ENCODE results near the gene OSBP2.

The OSBP2 gene

GRCh38 chr22:30856741-30857502 is 162.2 kb downstream of the OSBP2 start:
- DNase-seq: no peak

- DNase-seq: no peak
These were observed 163.1 kb downstream of the OSBP2 start for GRCh38 chr22:30857791-30858190.

- DNase-seq: no peak
These were observed 164.5 kb downstream of the OSBP2 start for GRCh38 chr22:30858976-30859713.

DNA sequence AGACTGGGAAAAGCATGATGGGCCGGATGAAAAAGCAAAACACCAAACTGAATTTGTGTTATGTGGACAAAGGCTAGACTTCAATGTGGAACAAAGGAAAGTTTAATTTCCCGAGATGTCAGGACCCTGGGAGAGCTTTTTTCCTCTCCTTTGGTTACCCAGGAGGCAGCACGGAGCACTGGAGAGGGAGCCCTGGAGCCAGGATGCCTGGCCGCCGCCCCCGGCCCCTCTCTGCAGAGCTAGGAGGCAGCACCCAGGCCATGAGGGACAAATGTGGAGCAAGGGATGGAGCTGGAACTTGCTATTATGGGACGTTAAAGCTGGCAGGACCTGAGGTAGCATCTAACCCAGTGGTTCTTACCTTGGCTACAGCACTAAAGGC is 165.0 kb downstream of the OSBP2 start:
- DNase-seq: no peak

DNA sequence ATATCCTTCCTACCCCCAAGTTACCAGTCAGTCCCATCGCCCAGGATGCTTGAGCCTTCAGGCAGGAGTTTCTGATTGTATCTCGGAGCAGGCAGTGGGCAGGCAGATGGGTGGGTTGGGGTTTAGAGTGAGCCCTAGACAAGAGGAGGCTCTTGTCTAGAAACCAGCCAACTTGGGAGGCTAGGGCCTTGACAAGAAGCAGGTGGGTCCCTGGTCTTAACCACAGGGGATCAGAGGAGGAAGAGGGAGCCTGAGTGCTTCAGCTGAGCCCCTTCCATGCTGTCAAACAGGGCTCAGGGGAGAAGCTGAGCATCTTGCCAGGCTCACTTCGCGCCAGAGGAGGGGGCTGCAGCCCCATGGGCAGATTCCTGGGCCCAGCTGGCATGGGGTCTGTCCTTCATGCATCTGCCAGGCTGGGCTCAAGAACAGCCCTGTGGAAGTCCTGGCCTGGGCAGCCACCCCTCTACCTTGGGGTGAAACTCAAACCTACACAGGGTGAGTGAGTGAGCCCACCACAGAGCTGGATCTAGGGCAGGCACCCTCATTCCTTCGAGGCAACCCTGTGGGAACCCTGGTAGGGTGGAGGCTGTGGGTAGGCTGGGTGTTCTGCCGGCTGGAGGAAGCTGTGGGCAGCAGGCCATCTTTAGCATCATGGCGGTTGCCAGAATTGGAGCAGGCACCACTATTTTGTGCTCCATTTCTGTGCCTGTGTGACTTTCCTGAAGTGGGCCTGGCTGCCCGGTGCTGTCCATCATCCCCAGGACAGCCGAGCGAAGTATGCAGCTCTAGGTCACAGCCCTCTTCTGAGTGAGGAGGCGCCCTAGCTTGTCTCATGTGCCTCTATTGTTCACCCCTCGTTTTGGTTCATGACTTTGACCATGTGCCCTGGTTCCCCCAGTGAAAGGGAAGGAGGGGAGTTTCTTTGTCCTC is 165.8 kb downstream of the OSBP2 start:
- no peak for DNase-seq

- DNase-seq: no peak
These were observed 166.5 kb downstream of the OSBP2 start for GRCh38 chr22:30861131-30861530.

DNA sequence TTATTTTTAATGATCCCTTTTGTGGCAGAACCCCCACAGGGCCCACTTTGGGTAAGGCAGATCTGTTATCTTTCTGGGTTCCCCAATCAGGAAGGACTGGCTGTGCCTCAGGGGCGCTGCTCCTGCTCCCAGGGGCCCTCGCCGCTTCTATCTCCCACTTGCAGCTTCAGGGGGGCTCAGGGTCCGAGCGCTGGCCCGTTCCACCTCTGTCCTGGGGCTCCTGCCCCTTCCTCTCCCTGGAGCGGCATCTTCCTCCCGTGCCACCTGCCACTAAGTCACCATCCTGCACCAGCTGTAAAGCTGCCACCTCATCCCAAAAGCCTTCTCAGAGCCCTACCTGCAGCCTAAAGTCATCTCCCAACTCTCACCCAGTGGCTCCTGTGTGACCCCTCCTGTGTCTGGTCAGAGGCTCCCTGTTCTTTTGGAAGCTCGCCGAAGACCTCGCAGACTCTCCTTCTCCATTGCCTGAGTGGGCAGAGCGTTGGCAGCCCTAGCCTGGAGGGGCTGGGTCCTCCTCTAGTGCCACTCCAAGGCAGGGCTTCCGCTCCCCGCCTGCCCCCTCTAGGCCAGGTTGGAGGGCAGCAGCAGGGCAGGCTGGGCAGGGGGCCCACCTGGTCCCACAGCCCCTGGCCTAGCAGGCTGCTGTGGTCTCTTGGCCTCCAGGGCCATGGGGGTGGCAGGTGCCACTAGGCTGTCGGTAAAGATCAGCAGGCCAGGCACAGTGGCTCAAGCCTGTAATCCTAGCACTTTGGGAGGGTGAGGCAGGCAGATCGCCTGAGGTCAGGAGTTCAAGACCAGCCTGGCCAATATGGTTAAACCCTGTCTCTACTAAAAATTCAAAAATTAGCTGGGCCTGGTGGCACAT is 167.2 kb downstream of the OSBP2 start:
- no peak for DNase-seq

GRCh38 chr22:30863081-30863833 is 168.6 kb downstream of the OSBP2 start:
- no peak for DNase-seq

DNA sequence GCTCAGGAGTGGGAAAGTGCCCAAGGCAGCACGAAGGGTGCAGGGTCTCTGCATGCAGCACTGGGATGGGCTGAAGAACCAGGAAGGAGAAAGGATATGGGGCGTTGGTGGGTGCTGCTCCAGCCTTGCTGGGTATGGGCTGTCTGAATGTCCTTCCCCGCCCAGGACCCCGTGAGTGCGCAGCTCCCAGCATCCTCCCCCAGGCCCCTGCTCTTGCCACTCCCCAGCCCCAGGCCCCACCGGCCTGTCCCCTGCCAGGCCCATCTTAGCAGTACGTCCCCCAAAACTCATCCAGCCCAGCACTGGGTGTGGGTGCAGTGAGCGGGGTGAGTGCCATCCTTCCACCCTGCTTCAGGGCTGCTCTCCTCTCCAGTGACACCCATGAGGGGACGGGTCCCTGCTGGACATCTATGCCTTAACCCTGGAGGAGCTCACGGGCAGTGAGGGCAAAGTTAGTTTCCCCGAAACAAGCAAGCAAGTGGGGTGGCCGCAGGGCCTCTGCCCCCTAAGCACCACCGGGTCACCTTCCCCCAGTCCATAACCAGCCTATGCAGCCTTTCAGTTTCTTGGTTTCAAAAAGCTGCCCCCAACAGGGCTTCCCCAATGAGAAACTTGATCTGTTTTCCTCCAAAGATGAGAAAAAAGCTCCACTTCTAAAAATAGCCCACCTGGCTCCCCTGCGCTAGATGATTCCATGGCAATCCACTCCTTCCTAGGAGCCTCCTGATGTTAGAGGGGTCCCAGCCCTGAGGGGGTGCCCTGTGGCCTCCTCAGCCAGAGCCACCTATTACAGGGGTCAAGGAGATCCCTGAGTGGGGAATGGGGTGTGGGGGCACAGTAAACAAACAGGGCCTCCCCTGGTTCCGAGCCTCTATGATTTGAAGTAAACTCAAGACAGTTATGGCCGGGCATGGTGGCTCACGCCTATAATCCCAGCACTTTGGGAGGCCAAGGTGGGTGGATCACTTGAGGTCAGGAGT is 170.1 kb downstream of the OSBP2 start:
- no peak for DNase-seq

DNA sequence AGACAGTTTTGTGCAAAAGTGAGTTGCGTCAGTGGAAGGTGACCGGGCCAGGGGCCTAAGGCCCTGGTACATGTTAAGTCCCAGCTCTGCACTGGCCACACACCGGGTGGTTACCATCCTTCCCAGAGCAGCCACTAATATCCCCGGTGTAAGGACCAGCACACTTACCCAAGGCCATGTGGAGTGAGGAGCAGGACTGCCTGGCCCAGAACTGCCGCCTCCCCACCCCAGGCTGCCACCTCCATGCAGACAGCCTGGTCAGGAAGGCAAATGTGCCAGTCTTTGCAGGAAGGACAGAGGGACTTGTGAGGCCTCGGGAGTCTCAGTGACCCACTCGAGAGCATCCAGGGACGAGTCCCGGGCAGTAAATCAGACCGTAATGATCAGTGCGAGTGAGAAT is 171.0 kb downstream of the OSBP2 start:
- no peak for DNase-seq

DNA sequence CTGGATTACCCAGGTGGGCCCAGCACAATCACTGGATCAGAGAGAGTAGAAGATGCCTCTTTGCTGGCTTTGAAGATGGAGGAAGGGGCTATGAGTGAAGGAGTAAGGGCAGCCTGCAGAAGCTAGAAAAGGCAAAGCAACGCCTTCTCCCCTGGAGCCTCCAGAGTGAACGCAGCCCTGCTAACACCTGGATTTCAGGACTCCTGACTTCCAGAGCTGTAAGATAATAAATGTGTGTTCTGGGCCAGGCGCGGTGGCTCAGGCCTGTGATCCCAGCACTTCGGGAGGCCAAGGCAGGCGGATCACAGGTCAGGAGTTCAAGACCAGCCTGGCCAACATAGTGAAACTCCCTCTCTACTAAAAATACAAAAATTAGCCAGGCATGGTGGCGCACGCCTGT is 171.5 kb downstream of the OSBP2 start:
- DNase-seq: no peak

- DNase-seq: no peak
These were observed 172.2 kb downstream of the OSBP2 start for GRCh38 chr22:30866811-30867271.

- DNase-seq: no peak
These were observed 173.3 kb downstream of the OSBP2 start for GRCh38 chr22:30867746-30868662.

DNA sequence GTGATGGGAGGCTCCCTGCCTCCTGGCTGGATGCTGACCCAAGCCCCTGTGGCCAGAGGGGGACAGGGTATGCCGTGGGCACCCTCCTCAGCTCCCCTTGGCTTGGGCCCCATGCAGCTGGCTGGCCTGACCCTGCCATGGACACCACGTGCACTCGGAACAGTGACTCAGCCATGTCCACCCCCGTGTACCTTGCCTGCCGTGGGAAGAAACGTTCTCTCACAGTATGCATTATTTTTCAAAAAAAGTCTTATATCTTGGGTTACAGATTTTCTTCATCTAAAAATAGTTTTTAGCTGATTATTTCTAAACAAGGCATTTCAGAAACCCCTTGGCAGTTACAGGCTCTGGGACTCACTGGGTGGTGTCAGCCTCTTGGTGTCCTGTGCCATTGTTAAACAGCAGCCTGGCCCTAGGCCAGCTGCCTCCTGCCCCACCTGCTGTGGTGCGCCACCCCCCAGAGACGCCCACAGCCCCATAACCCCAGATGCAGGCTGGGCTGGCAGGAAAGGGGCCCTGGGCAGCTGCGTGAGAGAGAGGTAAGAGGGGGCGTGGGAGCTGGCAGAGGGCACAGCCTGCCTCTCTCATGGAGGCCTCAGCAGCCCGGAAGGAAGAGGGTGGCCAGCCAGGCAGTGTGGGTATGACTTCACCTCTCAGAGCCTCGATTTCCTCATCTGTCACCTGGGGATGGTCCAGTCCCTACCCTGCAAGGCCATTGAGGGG is 174.2 kb downstream of the OSBP2 start:
- peak; percentile 62 for DNase-seq

DNA sequence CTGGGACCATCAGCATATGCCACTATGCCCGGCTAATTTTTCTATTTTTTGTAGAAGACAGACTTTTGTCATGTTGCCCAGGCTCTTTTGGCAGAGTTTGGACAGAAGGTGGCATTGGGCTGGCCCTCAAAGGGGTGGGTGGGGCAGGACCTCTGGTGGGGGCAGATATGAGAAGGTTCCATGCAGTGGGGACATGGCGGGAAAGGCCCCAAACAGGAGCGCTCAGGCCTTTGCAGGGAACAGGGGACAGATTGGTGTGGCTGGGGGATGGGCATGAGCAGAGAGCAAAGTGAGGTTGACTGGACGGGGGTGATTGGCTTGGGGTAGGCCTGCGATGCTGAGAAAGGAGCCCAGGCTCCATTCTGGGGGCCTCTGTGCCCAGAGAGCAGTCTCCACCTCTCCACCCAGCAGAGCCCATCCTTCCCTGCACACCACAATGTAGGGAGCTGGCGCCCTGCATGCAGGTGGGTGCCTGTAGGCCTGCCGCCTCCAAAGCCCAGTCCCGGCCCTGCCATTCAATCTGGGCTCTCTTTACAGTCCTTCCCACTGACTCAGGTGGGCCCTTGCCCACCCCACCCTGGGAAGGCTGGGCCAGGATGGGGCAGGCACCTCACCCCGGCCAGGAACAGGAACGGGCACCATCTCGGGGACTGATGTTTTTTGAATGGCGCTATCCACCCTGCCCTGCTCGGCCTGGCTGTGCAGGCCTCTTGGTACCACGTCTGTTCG is 175.2 kb downstream of the OSBP2 start:
- no peak for DNase-seq

GRCh38 chr22:30870451-30871345 is 176.0 kb downstream of the OSBP2 start:
- DNase-seq: no peak
